H9 (cell line): ENCODE results near the gene IGF1R. TPM values are rescaled to one million over a fixed set of nuclear protein-coding genes. Genes with fewer than 3 reads are reported as not detected.

Source experiments
- DNase-seq: peaks from one replicate; pipeline ENCODE4 v3.0.0-alpha.2; 2017
- H2AFZ ChIP-seq: one replicate; pipeline ENCODE4 v1.6.1; 2013; ENCODE audit warnings: mild to moderate bottlenecking, low read length, control low read depth, moderate library complexity
- H2AK5ac ChIP-seq: 2 replicates; pipeline ENCODE4 v1.6.1; 2013; ENCODE audit warnings: low read length, control low read depth, mixed read lengths; ENCODE audit not compliant: insufficient read length
- H2BK120ac ChIP-seq: one replicate; pipeline ENCODE4 v1.6.1; 2013; ENCODE audit warnings: low read depth, mild to moderate bottlenecking, low read length, control low read depth, inconsistent platforms; ENCODE audit not compliant: poor library complexity, severe bottlenecking
- H2BK12ac ChIP-seq: 2 replicates; pipeline ENCODE4 v1.6.1; 2013; ENCODE audit warnings: low read length, control low read depth, mixed read lengths, low read depth; ENCODE audit not compliant: insufficient read length
- H2BK15ac ChIP-seq: 2 replicates; pipeline ENCODE4 v1.6.1; 2013; ENCODE audit warnings: low read depth, low read length, control low read depth
- H2BK20ac ChIP-seq: one replicate; pipeline ENCODE4 v1.6.1; 2013; ENCODE audit warnings: low read depth, mild to moderate bottlenecking, low read length, control low read depth, inconsistent platforms; ENCODE audit not compliant: poor library complexity, severe bottlenecking
- H2BK5ac ChIP-seq: 2 replicates; pipeline ENCODE4 v1.6.1; 2013; ENCODE audit warnings: low read length, control low read depth, mixed read lengths; ENCODE audit not compliant: insufficient read length
- H3K14ac ChIP-seq: 2 replicates; pipeline ENCODE4 v1.6.1; 2013; ENCODE audit warnings: low read length, control low read depth; ENCODE audit not compliant: insufficient read depth
- H3K18ac ChIP-seq: 2 replicates; pipeline ENCODE4 v1.6.1; 2013; ENCODE audit warnings: low read depth, mild to moderate bottlenecking, mixed read lengths, low read length, control low read depth; ENCODE audit not compliant: insufficient read length
- H3K23ac ChIP-seq: 2 replicates; pipeline ENCODE4 v1.6.1; 2013; ENCODE audit warnings: low read length, control low read depth, mixed read lengths, low read depth; ENCODE audit not compliant: insufficient read length
- H3K23me2 ChIP-seq: 2 replicates; pipeline ENCODE4 v1.6.1; 2013; ENCODE audit warnings: low read depth, mild to moderate bottlenecking, mixed read lengths, low read length, control low read depth; ENCODE audit not compliant: insufficient read length, poor library complexity, severe bottlenecking
- H3K27ac ChIP-seq: 2 replicates; pipeline ENCODE4 v1.5.1; 2013; ENCODE audit warnings: low read length, control low read depth, mixed read lengths, low read depth; ENCODE audit not compliant: insufficient read length
- H3K27me3 ChIP-seq: 2 replicates; pipeline ENCODE4 v1.6.1; 2013; ENCODE audit warnings: low read length, control low read depth, inconsistent platforms; ENCODE audit not compliant: insufficient read depth
- H3K4ac ChIP-seq: 2 replicates; pipeline ENCODE4 v1.6.1; 2013; ENCODE audit warnings: low read depth, mild to moderate bottlenecking, control low read depth, inconsistent platforms, low read length, moderate library complexity
- H3K4me1 ChIP-seq: 2 replicates; pipeline ENCODE4 v1.6.1; 2013; ENCODE audit warnings: low read length, control low read depth, inconsistent platforms; ENCODE audit not compliant: insufficient read depth
- H3K4me2 ChIP-seq: 2 replicates; pipeline ENCODE4 v1.6.1; 2013; ENCODE audit warnings: low read length, control low read depth, mixed read lengths; ENCODE audit not compliant: insufficient read length, insufficient read depth
- H3K56ac ChIP-seq: 2 replicates; pipeline ENCODE4 v1.6.1; 2013; ENCODE audit warnings: low read depth, mild to moderate bottlenecking, mixed read lengths, low read length, control low read depth; ENCODE audit not compliant: insufficient read length
- H3K79me1 ChIP-seq: 2 replicates; pipeline ENCODE4 v1.6.1; 2013; ENCODE audit warnings: low read depth, mild to moderate bottlenecking, moderate library complexity, low read length, control low read depth, inconsistent platforms; ENCODE audit not compliant: insufficient read depth, poor library complexity, severe bottlenecking
- H3K79me2 ChIP-seq: 2 replicates; pipeline ENCODE4 v1.6.1; 2013; ENCODE audit warnings: low read length, control low read depth, inconsistent platforms; ENCODE audit not compliant: insufficient read depth
- H3K9ac ChIP-seq: 2 replicates; pipeline ENCODE4 v1.6.1; 2013; ENCODE audit warnings: low read length, control low read depth, mixed read lengths; ENCODE audit not compliant: insufficient read length; ENCODE audit errors: extremely low read depth
- H3K9me3 ChIP-seq: one replicate; pipeline ENCODE4 v1.6.1; 2013; ENCODE audit warnings: low read depth, low read length, inconsistent platforms; ENCODE audit not compliant: control insufficient read depth
- H3T11ph ChIP-seq: one replicate; pipeline ENCODE4 v1.6.1; 2013; ENCODE audit warnings: mild to moderate bottlenecking, low read length, control low read depth, inconsistent platforms
- H4K20me1 ChIP-seq: one replicate; pipeline ENCODE4 v1.6.1; 2013; ENCODE audit not compliant: control insufficient read depth, insufficient read length, insufficient read depth
- H4K5ac ChIP-seq: 2 replicates; pipeline ENCODE4 v1.6.1; 2013; ENCODE audit warnings: low read depth, mild to moderate bottlenecking, mixed read lengths, low read length, control low read depth; ENCODE audit not compliant: insufficient read length
- H4K8ac ChIP-seq: replicated peaks from 2 replicates; pipeline ENCODE4 v1.6.1; 2013; ENCODE audit warnings: low read length, control low read depth, mixed read lengths, low read depth; ENCODE audit not compliant: insufficient read length
- H4K91ac ChIP-seq: 2 replicates; pipeline ENCODE4 v1.6.1; 2013; ENCODE audit warnings: low read depth, mild to moderate bottlenecking, moderate library complexity, mixed read lengths, low read length, control low read depth; ENCODE audit not compliant: insufficient read length
- H3K27ac Mint-ChIP-seq, 3 experiments: 2 replicates in 2 of 3; 3 replicates in 1 of 3; pipeline ENCODE4 v1.8.0; 2020 to 2021; ENCODE audit warnings: mixed read lengths in 3 of 3, mild to moderate bottlenecking in 1 of 3, moderate library complexity in 1 of 3
- H3K27me3 Mint-ChIP-seq: 2 replicates; pipeline ENCODE4 v1.8.0; 2021; ENCODE audit warnings: low read depth, mild to moderate bottlenecking, moderate library complexity, mixed read lengths
- H3K36me3 Mint-ChIP-seq, 3 experiments: 2 replicates in 2 of 3; 3 replicates in 1 of 3; pipeline ENCODE4 v1.8.0; 2020 to 2021; ENCODE audit warnings: low read depth in 3 of 3, mixed read lengths in 3 of 3; ENCODE audit not compliant: insufficient read depth in 1 of 3
- H3K4me1 Mint-ChIP-seq, 2 experiments: 2 replicates each; pipeline ENCODE4 v1.8.0; 2020; ENCODE audit warnings: mixed read lengths in 2 of 2
- H3K4me3 Mint-ChIP-seq, 2 experiments: 2 replicates in 1 of 2; 3 replicates in 1 of 2; pipeline ENCODE4 v1.8.0; 2020 to 2021; ENCODE audit warnings: mild to moderate bottlenecking in 2 of 2, mixed read lengths in 2 of 2, moderate library complexity in 1 of 2
- H3K9me3 Mint-ChIP-seq, 2 experiments: 2 replicates in 1 of 2; 3 replicates in 1 of 2; pipeline ENCODE4 v1.8.0; 2020; ENCODE audit warnings: mild to moderate bottlenecking in 2 of 2, mixed read lengths in 2 of 2, moderate library complexity in 1 of 2
- WGBS: extraction: QIAGEN DNeasy Blood & Tissue Kit; methylation state at CpG from one replicate; pipeline ENCODE4 v1.1.7; 2013; ENCODE audit warnings: missing lambda C conversion rate, low lambda C conversion rate, mixed read lengths; ENCODE audit not compliant: insufficient read length; ENCODE audit errors: extremely low coverage; 5-methylcytosine and 5-hydroxymethylcytosine counted together
- total RNA-seq: library from RNA; stranded (reverse); gene quantifications from 2 replicates; pipeline ENCODE4 v1.2.1, GENCODE V29; 2021
- TF ChIP-seq, protein P1 (sequence below): fragments of 200-600 bp; sonication (generic); conservative IDR thresholded peaks from 3 replicates; pipeline ENCODE4 v1.8.0; 2021; ENCODE audit warnings: antibody characterized with exemption, mild to moderate bottlenecking

The IGF1R gene
- total RNA-seq, 1 experiment from 2014 or later: 70.0 TPM

DNA sequence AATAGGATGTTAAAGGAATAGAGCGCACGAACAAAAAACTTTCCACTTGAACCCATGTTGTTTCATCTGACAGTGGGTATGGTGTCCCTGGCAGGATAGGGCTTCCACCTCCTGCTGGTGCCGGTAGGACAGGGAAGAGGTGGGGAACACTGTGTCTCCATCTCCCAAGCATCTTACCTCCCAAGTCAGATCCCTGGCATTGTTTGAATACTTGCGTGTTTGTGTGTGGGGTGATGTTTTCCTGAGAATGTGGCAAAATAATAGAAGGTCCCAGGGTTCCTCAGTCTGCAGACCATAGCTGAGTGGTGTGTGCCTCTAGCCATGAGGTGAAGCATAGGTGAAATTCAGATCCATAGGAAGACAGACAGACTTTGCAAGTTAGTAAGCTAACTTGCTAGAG, 119.4 kb downstream of the IGF1R start:
- no peaks in the 10 kb centered on the region for H3K27me3 Mint-ChIP-seq
- no peak overlapping the region for H2BK5ac ChIP-seq
- H2BK12ac ChIP-seq: no peak overlapping the region
- no peak overlapping the region for H3K23ac ChIP-seq
- peaks cover 44% of the 10 kb centered on the region; the same call in 1 of the 2 replicates for H3K79me2 ChIP-seq
- H3K27ac ChIP-seq: peak overlapping the region; percentile 8
- no peaks in the 10 kb centered on the region for H3K23me2 ChIP-seq
- no peak overlapping the region for H3K4me2 ChIP-seq
- H2BK120ac ChIP-seq: no peak overlapping the region
- H3K9me3 ChIP-seq: no peaks in the 10 kb centered on the region
- no peak overlapping the region for H2BK20ac ChIP-seq
- no peak overlapping the region for H2AFZ ChIP-seq
- TF ChIP-seq, protein P1, sequence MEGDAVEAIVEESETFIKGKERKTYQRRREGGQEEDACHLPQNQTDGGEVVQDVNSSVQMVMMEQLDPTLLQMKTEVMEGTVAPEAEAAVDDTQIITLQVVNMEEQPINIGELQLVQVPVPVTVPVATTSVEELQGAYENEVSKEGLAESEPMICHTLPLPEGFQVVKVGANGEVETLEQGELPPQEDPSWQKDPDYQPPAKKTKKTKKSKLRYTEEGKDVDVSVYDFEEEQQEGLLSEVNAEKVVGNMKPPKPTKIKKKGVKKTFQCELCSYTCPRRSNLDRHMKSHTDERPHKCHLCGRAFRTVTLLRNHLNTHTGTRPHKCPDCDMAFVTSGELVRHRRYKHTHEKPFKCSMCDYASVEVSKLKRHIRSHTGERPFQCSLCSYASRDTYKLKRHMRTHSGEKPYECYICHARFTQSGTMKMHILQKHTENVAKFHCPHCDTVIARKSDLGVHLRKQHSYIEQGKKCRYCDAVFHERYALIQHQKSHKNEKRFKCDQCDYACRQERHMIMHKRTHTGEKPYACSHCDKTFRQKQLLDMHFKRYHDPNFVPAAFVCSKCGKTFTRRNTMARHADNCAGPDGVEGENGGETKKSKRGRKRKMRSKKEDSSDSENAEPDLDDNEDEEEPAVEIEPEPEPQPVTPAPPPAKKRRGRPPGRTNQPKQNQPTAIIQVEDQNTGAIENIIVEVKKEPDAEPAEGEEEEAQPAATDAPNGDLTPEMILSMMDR: no peak
- no peak overlapping the region for H3K56ac ChIP-seq
- no peak overlapping the region for H3K9ac ChIP-seq
- no peak overlapping the region for H4K5ac ChIP-seq
- H3K18ac ChIP-seq: no peak overlapping the region
- peak overlapping the region; percentile 27 to 91 (median 65); a peak in 4 of 7 replicates for H3K27ac Mint-ChIP-seq
- no peak overlapping the region for H4K8ac ChIP-seq
- H3K36me3 Mint-ChIP-seq: no peaks in the 10 kb centered on the region; a peak in 2 of 7 replicates
- no peak for DNase-seq
- no peak overlapping the region for H2BK15ac ChIP-seq
- no peak overlapping the region for H3K4ac ChIP-seq
- no peak overlapping the region for H3K4me3 Mint-ChIP-seq
- peaks cover 8% of the 10 kb centered on the region for H3K79me1 ChIP-seq
- H4K20me1 ChIP-seq: peaks cover 2% of the 10 kb centered on the region
- no peaks in the 10 kb centered on the region for H3K27me3 ChIP-seq
- no peak overlapping the region for H3K14ac ChIP-seq
- H3K4me1 ChIP-seq: peaks cover 14% of the 10 kb centered on the region; the same call in 1 of the 2 replicates
- H3K4me1 Mint-ChIP-seq: peaks cover 76 to 77% of the 10 kb centered on the region in 2 experiments
- H2AK5ac ChIP-seq: no peak overlapping the region
- WGBS: no CpG with 5 or more reads among the region's 4 CpGs
- no peak overlapping the region for H3T11ph ChIP-seq
- H4K91ac ChIP-seq: no peak overlapping the region
- H3K9me3 Mint-ChIP-seq: no peaks in the 10 kb centered on the region
